ENCODE measurements around the gene GGT1.
"Not testable (repeated sequence)": the region's sequence is repeated elsewhere in the genome, so short reads cannot be mapped to it uniquely, and the experiment has no call there.

GRCh38 chr22:24602105-24602749 is 766 bp upstream of the GGT1 start:
- TF ChIP-seq, protein P1, sequence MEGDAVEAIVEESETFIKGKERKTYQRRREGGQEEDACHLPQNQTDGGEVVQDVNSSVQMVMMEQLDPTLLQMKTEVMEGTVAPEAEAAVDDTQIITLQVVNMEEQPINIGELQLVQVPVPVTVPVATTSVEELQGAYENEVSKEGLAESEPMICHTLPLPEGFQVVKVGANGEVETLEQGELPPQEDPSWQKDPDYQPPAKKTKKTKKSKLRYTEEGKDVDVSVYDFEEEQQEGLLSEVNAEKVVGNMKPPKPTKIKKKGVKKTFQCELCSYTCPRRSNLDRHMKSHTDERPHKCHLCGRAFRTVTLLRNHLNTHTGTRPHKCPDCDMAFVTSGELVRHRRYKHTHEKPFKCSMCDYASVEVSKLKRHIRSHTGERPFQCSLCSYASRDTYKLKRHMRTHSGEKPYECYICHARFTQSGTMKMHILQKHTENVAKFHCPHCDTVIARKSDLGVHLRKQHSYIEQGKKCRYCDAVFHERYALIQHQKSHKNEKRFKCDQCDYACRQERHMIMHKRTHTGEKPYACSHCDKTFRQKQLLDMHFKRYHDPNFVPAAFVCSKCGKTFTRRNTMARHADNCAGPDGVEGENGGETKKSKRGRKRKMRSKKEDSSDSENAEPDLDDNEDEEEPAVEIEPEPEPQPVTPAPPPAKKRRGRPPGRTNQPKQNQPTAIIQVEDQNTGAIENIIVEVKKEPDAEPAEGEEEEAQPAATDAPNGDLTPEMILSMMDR (IDR thresholded peaks at IDR 0.05), result not testable (repeated sequence)
- not testable (repeated sequence) for TF ChIP-seq POLR2A, EP300 (IDR thresholded peaks at IDR 0.05)
